LNCAP (cell line): ENCODE measurements around the gene TPM4.

Source experiments
- TF ChIP-seq, protein P1 (sequence below): fragments of 450-650 bp; IDR thresholded peaks from 2 replicates; pipeline ENCODE4 v1.5.1; 2017; ENCODE audit warnings: mild to moderate bottlenecking

Gene TPM4

GRCh38 chr19:16121141-16121540, 44.8 kb downstream of the TPM4 start:
- TF ChIP-seq, protein P1, sequence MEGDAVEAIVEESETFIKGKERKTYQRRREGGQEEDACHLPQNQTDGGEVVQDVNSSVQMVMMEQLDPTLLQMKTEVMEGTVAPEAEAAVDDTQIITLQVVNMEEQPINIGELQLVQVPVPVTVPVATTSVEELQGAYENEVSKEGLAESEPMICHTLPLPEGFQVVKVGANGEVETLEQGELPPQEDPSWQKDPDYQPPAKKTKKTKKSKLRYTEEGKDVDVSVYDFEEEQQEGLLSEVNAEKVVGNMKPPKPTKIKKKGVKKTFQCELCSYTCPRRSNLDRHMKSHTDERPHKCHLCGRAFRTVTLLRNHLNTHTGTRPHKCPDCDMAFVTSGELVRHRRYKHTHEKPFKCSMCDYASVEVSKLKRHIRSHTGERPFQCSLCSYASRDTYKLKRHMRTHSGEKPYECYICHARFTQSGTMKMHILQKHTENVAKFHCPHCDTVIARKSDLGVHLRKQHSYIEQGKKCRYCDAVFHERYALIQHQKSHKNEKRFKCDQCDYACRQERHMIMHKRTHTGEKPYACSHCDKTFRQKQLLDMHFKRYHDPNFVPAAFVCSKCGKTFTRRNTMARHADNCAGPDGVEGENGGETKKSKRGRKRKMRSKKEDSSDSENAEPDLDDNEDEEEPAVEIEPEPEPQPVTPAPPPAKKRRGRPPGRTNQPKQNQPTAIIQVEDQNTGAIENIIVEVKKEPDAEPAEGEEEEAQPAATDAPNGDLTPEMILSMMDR, result no peak

GRCh38 chr19:16121967-16122366, 45.7 kb downstream of the TPM4 start:
- TF ChIP-seq, protein P1, result no peak

DNA sequence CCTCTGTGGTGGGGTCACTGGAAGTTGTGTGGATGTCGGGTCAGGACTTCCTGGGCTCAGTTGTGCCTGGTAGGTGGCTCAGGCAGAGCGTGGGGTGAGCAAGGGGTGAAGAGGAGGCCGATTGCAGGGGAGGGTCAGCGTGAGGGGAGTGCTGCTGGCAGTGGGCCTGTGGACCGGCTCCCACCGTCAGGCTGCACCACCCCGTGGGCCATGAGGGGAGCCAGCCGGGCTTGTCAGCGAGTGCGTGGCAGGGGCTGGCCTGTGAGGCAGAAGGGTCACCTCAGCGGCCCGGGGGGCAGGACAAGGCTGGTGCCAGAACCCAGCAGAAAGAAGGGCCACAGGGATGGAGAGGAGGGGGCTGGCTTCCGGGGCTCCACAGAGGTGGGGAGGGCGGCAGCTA, 48.7 kb downstream of the TPM4 start:
- TF ChIP-seq, protein P1, result no peak

DNA sequence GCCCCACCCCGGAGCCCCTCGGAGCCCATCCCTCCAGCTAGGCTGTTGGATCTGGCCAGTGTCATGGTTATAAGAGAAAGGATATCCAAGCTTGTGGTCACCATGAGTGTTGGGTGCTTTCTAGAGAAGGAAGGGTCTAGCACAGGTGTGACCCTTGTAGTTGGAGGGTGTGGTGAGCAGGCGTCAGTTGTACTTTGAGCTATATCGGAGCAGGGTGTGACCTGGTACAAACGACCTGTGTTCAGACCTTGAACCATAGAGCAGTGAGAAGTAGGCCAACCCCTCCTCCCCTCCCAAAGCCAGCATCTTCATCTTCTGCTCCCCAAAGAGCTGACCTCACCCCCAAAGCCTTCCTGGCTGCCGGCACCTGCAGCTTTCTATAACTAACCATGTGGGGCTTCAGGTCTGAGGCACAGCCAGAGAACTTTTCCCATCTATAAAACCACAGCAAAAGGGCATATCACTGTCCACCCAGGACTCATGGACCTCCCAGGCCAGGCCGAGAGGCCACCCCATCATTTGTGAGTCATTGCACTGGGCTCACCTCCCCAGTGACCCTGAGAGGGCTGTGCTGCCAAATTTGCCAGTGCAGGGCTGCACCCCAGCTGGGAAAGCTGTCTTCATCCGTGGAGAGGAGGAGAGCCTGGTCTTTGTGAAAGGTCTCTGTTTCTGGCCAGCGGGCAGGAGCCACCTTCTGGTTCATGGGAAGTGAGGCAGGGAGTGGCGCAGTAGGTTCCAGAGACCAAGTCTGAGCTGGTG, 49.6 kb downstream of the TPM4 start:
- TF ChIP-seq, protein P1, result no peak

DNA sequence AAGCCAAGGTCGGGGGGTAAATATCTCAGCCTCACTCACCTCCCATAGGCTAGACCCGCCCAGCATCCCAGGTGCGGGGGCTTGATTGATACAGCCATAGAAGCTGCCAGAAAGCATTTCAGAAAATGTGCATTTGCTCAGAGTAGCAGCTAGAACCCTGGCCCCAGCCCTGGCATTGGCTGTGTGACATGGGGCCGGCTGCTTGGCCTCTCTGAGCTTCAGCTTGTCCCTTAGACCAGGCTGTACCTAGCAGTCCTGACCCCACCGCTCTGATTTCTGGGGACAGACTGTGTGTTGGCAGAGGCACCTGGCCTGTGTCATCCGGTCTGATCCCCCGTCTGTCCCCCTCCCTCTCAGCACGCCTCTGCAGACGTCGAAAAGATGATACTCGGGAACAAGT, 50.8 kb downstream of the TPM4 start:
- TF ChIP-seq, protein P1, result no peak

GRCh38 chr19:16127776-16128371, 51.6 kb downstream of the TPM4 start:
- TF ChIP-seq, protein P1, result no peak

DNA sequence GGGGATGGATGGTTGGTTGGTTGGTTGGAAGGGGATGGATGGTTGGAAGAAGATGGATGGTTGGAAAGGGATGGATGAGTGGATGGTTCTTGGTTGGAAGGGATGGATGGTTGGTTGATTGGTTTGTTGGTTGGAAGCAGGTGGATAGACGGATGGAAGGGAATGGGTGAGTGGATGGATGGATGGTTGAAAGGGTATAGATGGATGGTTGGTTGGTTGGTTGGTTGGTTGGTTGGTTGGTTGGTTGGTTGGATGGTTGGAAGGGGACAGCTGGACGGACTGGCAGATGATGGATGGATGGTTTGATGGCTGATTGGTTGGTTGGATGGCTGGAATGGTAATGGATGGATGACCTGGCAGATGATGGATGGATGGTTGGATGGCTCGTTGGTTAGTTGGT, 55.4 kb downstream of the TPM4 start:
- TF ChIP-seq, protein P1, result no peak
